GM18505 (cell line): ENCODE measurements around the gene DLG2.
"Not testable (repeated sequence)": the region's sequence is repeated elsewhere in the genome, so short reads cannot be mapped to it uniquely, and the experiment has no call there.

Experiments used
- ATAC-seq: cut with Tn5 transposase; IDR thresholded peaks from one replicate; pipeline ENCODE4 v1.9.1; 2021; ENCODE audit not compliant: unreplicated experiment
- POLR2A ChIP-seq: IDR thresholded peaks from 4 replicates; pipeline ENCODE4 v1.6.1; 2011; ENCODE audit warnings: borderline replicate concordance; ENCODE audit not compliant: insufficient read depth, insufficient read length; ENCODE audit errors: extremely low read depth

DLG2 gene

GRCh38 chr11:84993386-84993785 lies 633.8 kb downstream of the DLG2 start:
- TF ChIP-seq POLR2A = no peak
- ATAC-seq = no peak

GRCh38 chr11:84990141-84990540 lies 637.0 kb downstream of the DLG2 start:
- no peak for TF ChIP-seq POLR2A

GRCh38 chr11:84987686-84988187 lies 639.4 kb downstream of the DLG2 start:
- not testable (repeated sequence) for ATAC-seq

More at GRCh38 chr11:84990141-84990540, 637.0 kb downstream of the DLG2 start:
- no peak for ATAC-seq

- ATAC-seq = no peak
- TF ChIP-seq POLR2A = no peak
These were observed 645.8 kb downstream of the DLG2 start for GRCh38 chr11:84981301-84981700.

DNA sequence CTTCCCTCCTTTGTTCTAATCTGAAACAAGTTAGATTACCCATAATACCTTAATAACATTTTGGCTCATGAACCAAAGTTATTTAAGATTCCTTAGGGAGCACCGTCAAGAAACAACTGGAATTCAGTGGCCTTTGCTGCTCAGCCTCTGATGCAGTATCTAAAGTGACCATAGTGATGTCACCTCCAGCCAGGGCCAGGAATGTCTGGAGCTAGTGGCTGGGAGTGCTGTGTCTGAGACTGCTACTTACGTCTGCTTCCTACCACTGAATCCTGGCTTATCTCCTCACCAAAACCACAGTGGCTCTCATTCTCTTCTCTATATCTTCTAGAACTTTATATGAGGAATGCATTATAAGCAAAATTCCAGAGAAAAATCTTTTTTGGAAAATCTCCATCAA lies 658.0 kb downstream of the DLG2 start:
- no peak for ATAC-seq
- no peak for TF ChIP-seq POLR2A

GRCh38 chr11:84965484-84965883 lies 661.7 kb downstream of the DLG2 start:
- no peak for ATAC-seq
- no peak for TF ChIP-seq POLR2A

DNA sequence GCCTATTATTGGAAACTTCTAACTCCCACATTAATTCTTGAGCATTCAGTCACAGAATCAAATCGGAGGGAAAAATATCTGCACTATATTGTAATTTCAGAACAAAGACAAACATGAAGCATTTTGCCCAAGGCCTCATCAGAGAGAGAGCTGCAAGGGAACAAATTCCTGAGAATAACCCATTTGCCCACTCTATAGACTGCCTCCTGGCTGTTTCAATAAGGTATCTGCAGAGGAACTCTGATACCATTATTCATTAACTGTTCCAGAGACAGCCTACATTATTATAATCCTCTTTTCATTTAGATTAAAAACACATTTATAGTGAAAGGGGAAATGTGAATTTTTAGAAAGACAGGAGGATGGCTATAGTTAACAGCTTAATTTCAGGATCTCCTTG lies 663.9 kb downstream of the DLG2 start:
- no peak for TF ChIP-seq POLR2A
- ATAC-seq = no peak

DNA sequence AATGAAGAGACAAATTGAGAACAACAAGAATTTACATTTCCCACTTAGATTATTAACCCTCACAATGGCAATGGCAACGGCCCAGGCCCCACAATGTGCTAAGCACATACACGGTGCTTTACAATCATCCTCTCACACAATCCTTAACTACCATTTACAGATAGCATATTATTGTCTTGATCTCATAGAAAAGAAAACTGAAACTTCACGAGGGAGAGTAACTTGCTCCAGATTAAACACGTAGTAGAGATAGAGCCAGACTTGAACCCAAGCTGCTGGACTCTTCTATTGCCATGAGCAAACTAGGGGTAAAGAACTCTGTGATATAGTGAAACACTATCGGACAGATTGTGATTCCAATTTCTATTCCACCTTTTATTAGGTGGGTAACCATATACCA lies 665.1 kb downstream of the DLG2 start:
- no peak for TF ChIP-seq POLR2A
- ATAC-seq = no peak

DNA sequence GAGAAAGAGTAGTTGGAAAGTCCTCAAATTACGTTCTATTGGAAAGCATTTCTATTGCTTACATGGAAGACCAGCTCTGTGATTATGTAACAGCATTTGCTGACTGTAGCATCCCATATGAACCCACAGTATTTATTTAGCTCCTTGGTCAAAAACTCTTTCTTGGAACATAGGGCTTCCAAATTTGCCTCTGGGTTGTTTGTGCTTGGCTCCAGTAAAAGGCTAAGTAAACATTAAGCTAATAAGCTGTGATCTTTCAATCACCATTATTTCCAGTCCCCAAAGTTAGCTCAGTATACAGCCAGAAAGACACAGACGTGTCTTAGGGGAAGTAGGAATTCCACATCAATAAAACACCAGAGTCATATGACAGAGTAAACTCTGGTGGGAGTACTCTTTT lies 668.8 kb downstream of the DLG2 start:
- no peak for TF ChIP-seq POLR2A
- no peak for ATAC-seq

- TF ChIP-seq POLR2A = no peak
- ATAC-seq = no peak
These were observed 676.4 kb downstream of the DLG2 start for GRCh38 chr11:84950569-84951270.

DNA sequence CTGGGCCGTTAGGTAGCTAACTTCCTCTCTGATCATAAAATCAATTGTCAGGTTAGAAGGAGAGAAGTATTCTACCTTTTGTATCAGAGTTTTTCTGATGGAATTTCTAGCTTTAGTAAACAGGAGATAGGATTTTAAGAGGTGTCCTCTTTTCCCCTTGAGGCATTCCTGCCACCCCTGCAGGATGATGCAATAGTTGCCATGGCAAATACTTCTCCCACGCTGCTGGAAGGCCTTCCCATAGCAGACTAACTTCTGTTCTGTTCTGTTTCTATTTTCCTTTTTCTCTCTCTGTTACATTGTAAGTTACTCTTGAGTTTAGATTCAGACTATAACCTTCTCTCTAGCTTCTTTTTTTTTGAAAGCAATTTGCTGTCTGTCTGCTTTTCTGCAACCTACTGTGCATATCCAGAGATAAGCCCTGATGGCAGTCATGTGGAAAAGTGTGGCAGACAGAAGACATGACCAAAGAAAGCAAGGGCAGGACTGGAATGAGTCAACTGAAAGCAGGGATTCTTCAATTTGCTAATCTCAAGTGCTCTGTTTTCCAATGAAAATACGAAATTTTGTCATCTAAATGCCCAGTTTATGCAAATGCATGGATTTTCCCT lies 679.1 kb downstream of the DLG2 start:
- no peak for ATAC-seq
- TF ChIP-seq POLR2A = no peak

DNA sequence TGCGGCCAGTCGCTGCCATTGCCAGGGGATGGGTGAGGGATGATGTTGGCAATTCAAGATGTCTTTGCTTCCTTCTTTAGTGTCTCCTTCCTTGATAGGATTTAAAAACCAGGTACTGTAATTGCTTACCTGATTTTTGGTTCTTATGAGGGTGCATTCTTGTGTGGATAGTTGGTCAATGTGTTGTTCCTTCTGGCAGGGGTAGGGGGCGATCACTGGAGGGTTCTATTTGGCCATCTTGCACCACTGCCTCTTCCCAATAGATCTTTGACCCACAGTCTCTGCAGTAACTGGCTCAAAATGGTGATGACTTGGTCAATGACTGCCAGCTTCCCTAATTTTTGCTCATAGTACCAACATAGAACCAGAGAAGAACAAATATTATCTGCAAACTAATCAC lies 680.1 kb downstream of the DLG2 start:
- ATAC-seq = no peak
- TF ChIP-seq POLR2A = no peak

DNA sequence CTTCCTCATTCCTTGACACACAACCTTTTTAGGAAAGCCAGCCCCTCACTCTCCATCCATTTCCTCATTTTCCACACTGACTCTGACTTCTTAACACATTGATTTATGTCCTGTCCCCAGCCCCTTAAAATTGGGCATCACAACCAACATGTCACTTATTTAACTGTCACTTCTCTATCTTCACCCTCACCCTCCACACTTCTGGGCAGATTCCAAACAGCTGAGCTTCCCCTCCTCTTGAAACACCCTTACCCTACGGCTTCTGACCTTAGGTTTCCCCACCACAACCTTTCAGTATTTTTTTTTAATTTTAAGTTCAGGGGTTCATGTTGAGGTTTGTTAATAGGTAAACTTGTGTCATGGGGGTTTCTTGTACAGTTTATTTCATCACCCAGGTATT lies 696.3 kb downstream of the DLG2 start:
- TF ChIP-seq POLR2A = no peak
- no peak for ATAC-seq

DNA sequence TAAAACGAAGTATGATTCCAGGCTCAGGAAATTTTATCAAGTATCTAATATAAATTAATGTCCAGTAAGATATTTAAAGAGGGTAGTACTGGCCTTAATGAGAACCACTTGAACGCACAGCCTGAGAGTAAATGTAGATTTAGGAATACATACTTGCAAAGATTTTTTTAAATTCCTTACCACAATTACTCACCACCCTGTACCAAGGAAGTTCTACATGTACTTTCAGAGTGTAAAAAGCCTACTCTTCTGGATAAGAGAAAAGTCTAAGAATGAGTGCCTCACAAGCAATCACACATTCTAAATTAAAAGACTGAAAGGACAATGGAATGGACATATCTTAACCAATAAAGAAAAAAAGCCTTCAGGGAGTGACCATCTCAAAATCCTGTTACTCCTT lies 697.4 kb downstream of the DLG2 start:
- no peak for TF ChIP-seq POLR2A
- ATAC-seq = no peak
